ENCODE data around the gene ARVCF. TPM values are rescaled to one million over a fixed set of nuclear protein-coding genes. Genes with fewer than 3 reads are reported as not detected.

ARVCF gene
- total and polyA plus RNA-seq, 12 donors: 22.2 to 58.9 (median 32.1) TPM

DNA sequence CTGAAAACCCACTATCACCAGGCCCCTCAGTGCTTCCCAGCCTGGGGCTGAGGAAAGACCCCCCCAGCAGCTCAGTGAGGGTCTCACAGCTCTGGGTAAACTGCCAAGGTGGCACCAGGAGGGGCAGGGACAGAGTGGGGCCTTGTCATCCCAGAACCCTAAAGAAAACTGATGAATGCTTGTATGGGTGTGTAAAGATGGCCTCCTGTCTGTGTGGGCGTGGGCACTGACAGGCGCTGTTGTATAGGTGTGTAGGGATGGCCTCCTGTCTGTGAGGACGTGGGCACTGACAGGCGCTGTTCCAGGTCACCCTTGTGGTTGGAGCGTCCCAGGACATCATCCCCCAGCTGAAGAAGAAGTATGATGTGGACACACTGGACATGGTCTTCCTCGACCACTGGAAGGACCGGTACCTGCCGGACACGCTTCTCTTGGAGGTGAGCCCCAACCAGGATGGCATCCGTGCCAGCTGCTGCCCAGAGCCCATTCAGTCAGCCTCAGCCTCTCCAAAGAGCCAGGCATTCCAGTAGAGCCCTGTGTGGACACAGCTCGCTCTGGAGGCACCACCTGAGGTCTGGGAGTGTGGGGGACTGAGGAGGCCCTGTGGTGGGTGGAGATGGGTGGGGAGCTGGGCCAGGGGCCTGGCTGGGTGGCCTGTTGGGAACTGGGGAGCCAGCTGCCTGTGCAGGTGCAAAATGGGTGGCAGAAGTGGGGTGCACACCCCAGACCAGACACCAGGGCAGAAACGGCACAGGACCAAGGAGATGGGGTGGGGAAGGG is 52.6 kb downstream of the ARVCF start:
- WGBS, 2 donors: 85 to 93% methylated on average over 12 of the region's 12 CpGs
- ATAC-seq (no peak), DNase-seq (no peak)
- H3K36me3 ChIP-seq: peaks cover 0 to 66% (median 20%) of the 10 kb centered on the region in 9 donors
- intact Hi-C loops (cut with DNase I): loop anchor here in 3 of 10 donors (10.0 kb wide), 3 partner anchors 151 to 171 kb away; partner anchors contain the start of genes RANBP1 (in 1 of the 3), TRMT2A (in 1 of the 3) and ZDHHC8 (in 1 of the 3)
- TF ChIP-seq, protein P1, sequence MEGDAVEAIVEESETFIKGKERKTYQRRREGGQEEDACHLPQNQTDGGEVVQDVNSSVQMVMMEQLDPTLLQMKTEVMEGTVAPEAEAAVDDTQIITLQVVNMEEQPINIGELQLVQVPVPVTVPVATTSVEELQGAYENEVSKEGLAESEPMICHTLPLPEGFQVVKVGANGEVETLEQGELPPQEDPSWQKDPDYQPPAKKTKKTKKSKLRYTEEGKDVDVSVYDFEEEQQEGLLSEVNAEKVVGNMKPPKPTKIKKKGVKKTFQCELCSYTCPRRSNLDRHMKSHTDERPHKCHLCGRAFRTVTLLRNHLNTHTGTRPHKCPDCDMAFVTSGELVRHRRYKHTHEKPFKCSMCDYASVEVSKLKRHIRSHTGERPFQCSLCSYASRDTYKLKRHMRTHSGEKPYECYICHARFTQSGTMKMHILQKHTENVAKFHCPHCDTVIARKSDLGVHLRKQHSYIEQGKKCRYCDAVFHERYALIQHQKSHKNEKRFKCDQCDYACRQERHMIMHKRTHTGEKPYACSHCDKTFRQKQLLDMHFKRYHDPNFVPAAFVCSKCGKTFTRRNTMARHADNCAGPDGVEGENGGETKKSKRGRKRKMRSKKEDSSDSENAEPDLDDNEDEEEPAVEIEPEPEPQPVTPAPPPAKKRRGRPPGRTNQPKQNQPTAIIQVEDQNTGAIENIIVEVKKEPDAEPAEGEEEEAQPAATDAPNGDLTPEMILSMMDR (IDR thresholded peaks at IDR 0.05): no peak
- H3K4me1 ChIP-seq: peaks cover 6 to 42% (median 26%) of the 10 kb centered on the region in 9 donors
- H3K4me3 ChIP-seq: no peak overlapping the region
- H3K27me3 ChIP-seq: no peaks in the 10 kb centered on the region
- no peak overlapping the region for H3K27ac ChIP-seq
- H3K9me3 ChIP-seq: no peaks in the 10 kb centered on the region

DNA sequence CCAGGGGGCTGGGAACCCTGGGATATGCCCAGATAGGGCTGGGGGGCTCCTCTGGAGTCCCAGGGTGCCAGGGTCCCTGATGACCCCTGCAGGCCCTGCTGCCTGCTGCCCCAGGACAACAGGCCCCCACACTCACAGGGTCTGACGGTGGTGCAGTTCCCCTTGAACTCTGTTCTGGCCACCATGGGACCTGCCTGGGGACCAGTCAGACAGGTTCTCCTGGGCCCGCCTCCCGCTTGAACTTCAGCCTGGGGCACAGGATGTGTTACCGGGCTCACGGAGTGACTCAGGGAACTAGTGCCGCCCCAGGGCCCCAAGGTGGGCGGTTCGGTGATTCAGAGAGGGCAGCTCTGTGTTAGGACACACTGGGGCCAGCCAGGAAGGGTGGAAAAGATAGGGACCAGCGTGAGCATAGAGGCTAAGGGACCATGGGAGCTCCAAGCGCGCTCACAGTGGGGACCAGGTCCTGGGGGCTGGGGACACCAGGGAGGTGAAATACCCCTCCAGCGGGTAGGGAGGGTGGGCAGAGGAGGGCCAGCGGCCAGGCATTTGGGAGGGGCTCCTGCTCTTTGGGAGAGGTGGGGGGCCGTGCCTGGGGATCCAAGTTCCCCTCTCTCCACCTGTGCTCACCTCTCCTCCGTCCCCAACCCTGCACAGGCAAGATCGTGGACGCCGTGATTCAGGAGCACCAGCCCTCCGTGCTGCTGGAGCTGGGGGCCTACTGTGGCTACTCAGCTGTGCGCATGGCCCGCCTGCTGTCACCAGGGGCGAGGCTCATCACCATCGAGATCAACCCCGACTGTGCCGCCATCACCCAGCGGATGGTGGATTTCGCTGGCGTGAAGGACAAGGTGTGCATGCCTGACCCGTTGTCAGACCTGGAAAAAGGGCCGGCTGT is 53.5 kb downstream of the ARVCF start:
- peaks cover 0 to 57% (median 16%) of the 10 kb centered on the region in 9 donors for H3K36me3 ChIP-seq
- no peaks in the 10 kb centered on the region for H3K9me3 ChIP-seq
- intact Hi-C loops (cut with DNase I): loop anchor here in 3 of 10 donors (10.0 kb wide), 3 partner anchors 152 to 172 kb away; partner anchors contain the start of genes RANBP1 (in 1 of the 3), TRMT2A (in 1 of the 3) and ZDHHC8 (in 1 of the 3)
- TF ChIP-seq, protein P1 (IDR thresholded peaks at IDR 0.05): no peak
- DNase-seq (peak in 1 of 2 donors; percentile 13), ATAC-seq (no peak)
- 79 to 81% methylated on average over 30 of the region's 30 CpGs for whole genome bisulfite sequencing, 2 donors
- no peaks in the 10 kb centered on the region for H3K27me3 ChIP-seq
- H3K27ac ChIP-seq: no peak overlapping the region
- H3K4me1 ChIP-seq: peaks cover 8 to 46% (median 27%) of the 10 kb centered on the region in 9 donors
- H3K4me3 ChIP-seq: no peak overlapping the region

DNA sequence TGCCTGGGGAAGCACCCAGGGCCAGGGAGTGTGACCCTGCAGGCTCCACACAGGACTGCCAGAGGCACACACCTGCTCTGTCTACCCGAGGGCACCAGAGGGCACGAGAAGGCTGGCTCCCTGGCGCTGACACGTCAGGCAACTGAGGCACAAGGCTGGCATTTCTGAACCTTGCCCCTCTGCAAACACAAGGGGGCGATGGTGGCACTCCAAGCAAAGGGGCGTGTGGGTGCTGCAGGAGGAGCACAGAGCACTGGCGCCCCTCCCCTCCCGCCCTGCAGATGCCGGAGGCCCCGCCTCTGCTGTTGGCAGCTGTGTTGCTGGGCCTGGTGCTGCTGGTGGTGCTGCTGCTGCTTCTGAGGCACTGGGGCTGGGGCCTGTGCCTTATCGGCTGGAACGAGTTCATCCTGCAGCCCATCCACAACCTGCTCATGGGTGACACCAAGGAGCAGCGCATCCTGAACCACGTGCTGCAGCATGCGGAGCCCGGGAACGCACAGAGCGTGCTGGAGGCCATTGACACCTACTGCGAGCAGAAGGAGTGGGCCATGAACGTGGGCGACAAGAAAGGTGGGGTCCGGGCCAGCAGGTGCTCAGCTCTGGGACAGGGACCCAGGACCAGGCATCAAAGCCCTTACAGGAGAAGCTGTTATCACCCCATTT is 54.2 kb downstream of the ARVCF start:
- peaks cover 0 to 50% (median 16%) of the 10 kb centered on the region in 9 donors for H3K36me3 ChIP-seq
- peaks cover 8 to 46% (median 27%) of the 10 kb centered on the region in 9 donors for H3K4me1 ChIP-seq
- intact Hi-C loops (cut with DNase I): loop anchor here in 3 of 10 donors (10.0 kb wide), 3 partner anchors 152 to 172 kb away; partner anchors contain the start of genes RANBP1 (in 1 of the 3), TRMT2A (in 1 of the 3) and ZDHHC8 (in 1 of the 3)
- no peak overlapping the region for H3K27ac ChIP-seq
- ATAC-seq: peak; percentile 19 to 56 (median 40)
- no peaks in the 10 kb centered on the region for H3K9me3 ChIP-seq
- no peaks in the 10 kb centered on the region for H3K27me3 ChIP-seq
- H3K4me3 ChIP-seq: no peak overlapping the region
- peak; percentile 60 to 64 for DNase-seq
- WGBS, 2 donors: 53 to 58% methylated on average over 21 to 22 of the region's 22 CpGs
- TF ChIP-seq, protein P1 (IDR thresholded peaks at IDR 0.05): peak in 8 of 9 donors; percentile 49 to 64 (median 59)

Measured in heart right ventricle (tissue), 16 donors.